H7 (cell line): Measurements from ENCODE around the gene CEP170B. TPM values are rescaled to one million over a fixed set of nuclear protein-coding genes. Genes with fewer than 3 reads are reported as not detected.
A peak's percentile ranks its signal among the peaks of the same experiment; 100 is the strongest.
"Not testable (repeated sequence)": the region's sequence is repeated elsewhere in the genome, so short reads cannot be mapped to it uniquely, and the experiment has no call there.

Experiments
- DNase-seq: peaks from one replicate; pipeline ENCODE4 v3.0.0; 2012
- H3K27me3 ChIP-seq: 2 replicates; pipeline ENCODE4 v1.6.0; 2011; ENCODE audit warnings: mild to moderate bottlenecking, low read length; ENCODE audit not compliant: control insufficient read depth, insufficient read depth
- H3K36me3 ChIP-seq: replicated peaks from 2 replicates; pipeline ENCODE4 v1.5.1; 2011; ENCODE audit warnings: low read length; ENCODE audit not compliant: control insufficient read depth, insufficient read depth
- H3K4me3 ChIP-seq: 2 replicates; pipeline ENCODE4 v1.5.1; 2011; ENCODE audit warnings: low read depth, mild to moderate bottlenecking, control low read depth, low read length, moderate library complexity; ENCODE audit not compliant: insufficient read depth
- total RNA-seq: library from RNA; depleted of rRNA; stranded (reverse); fragments of >200 nt; shearing (Covaris generic); gene quantifications from 2 replicates; pipeline ENCODE4 v1.2.3, GENCODE V29; 2014

CEP170B gene
- total RNA-seq, 1 experiment from 2014 or later, result 20.8 TPM

DNA sequence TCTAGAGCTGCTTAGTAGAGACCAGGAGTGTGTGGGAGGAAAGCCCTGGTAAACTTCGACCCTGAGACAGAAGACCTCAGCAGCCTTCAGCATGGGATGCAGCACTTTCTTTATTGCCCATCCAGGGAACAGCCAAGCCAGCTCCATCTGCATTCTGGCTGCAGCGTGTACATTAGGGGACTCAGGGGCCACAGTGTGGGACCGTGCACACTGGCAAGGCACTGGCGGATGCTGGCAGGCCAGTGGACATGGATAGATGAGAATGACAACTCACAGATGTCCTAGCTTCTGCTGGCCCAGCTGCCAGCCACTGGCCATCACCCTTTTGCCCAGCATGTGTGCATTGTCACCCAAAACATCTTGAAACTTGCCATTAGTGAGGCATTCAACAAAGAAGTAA, 72.1 kb downstream of the CEP170B start:
- no peaks in the 10 kb centered on the region for H3K36me3 ChIP-seq
- H3K4me3 ChIP-seq, result no peak overlapping the region
- no peak for DNase-seq
- H3K27me3 ChIP-seq, result peaks cover 25% of the 10 kb centered on the region

GRCh38 chr14:104937694-104938365, 72.8 kb downstream of the CEP170B start:
- H3K36me3 ChIP-seq, result no peaks in the 10 kb centered on the region
- H3K27me3 ChIP-seq, result peaks cover 19% of the 10 kb centered on the region
- DNase-seq, result no peak
- no peak overlapping the region for H3K4me3 ChIP-seq

DNA sequence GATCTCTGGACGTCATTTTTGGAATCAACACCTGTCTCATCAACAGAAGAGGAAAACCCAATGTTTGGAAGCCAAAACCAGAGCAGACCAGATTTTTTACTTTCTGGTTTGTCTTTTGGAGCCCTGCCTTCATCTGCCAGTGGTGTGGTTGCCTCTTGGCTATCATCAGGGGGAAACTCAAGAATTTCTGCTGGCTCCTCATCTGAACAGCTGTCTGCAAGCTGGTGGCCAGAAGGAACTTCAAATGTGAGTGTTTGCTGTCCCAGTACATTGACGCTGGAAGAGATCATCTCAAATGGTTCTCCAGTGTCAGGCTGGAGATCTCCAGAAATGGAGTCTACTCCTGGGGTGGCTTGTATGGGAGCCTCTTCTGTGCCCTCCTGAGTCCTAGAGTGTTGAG, 73.4 kb downstream of the CEP170B start:
- Histone ChIP-seq H3K36me3 (no peaks in the 10 kb centered on the region), H3K27me3 (peaks cover 14% of the 10 kb centered on the region), H3K4me3 (no peak overlapping the region)
- DNase-seq, result no peak

GRCh38 chr14:104938960-104939359, 73.9 kb downstream of the CEP170B start:
- H3K27me3 ChIP-seq, result peaks cover 13% of the 10 kb centered on the region
- no peak for DNase-seq
- H3K36me3 ChIP-seq, result no peaks in the 10 kb centered on the region
- no peak overlapping the region for H3K4me3 ChIP-seq

- no peak for DNase-seq
- peaks cover 4% of the 10 kb centered on the region for H3K27me3 ChIP-seq
Measured at GRCh38 chr14:104939666-104940410, 74.8 kb downstream of the CEP170B start.

GRCh38 chr14:104940526-104941150, 75.6 kb downstream of the CEP170B start:
- H3K27me3 ChIP-seq, result no peaks in the 10 kb centered on the region; the same call in 1 of the 2 replicates
- H3K4me3 ChIP-seq, result no peak overlapping the region
- H3K36me3 ChIP-seq, result no peaks in the 10 kb centered on the region
- DNase-seq, result peak; percentile 78

More at GRCh38 chr14:104939666-104940410, 74.8 kb downstream of the CEP170B start:
- Histone ChIP-seq H3K36me3 (no peaks in the 10 kb centered on the region), H3K4me3 (no peak overlapping the region)

GRCh38 chr14:104941508-104942365, 76.7 kb downstream of the CEP170B start:
- Histone ChIP-seq H3K4me3 (no peak overlapping the region), H3K27me3 (no peaks in the 10 kb centered on the region; the same call in 1 of the 2 replicates), H3K36me3 (no peaks in the 10 kb centered on the region)
- no peak for DNase-seq

DNA sequence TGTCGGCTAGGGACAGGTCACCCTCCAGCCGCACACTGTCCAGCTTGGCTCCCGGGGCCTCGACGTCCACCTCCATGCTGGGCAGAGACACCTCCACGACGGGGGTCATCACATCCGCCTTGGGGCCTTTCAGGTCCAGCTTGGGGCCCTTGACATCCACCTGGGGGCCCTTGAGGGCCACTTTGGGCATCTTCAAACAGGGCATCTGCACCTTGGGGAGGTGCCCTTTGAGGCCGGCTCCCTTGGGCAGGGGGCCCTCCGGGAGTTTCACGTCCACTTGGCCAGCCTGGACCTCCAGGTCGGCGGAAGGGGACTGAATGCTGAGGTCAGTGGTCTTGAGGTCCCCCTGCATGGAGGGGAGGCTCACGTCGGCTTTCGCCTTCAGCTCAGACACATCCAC, 77.5 kb downstream of the CEP170B start:
- DNase-seq, result no peak
- H3K36me3 ChIP-seq, result no peaks in the 10 kb centered on the region
- H3K4me3 ChIP-seq, result no peak overlapping the region
- no peaks in the 10 kb centered on the region; the same call in 1 of the 2 replicates for H3K27me3 ChIP-seq

DNA sequence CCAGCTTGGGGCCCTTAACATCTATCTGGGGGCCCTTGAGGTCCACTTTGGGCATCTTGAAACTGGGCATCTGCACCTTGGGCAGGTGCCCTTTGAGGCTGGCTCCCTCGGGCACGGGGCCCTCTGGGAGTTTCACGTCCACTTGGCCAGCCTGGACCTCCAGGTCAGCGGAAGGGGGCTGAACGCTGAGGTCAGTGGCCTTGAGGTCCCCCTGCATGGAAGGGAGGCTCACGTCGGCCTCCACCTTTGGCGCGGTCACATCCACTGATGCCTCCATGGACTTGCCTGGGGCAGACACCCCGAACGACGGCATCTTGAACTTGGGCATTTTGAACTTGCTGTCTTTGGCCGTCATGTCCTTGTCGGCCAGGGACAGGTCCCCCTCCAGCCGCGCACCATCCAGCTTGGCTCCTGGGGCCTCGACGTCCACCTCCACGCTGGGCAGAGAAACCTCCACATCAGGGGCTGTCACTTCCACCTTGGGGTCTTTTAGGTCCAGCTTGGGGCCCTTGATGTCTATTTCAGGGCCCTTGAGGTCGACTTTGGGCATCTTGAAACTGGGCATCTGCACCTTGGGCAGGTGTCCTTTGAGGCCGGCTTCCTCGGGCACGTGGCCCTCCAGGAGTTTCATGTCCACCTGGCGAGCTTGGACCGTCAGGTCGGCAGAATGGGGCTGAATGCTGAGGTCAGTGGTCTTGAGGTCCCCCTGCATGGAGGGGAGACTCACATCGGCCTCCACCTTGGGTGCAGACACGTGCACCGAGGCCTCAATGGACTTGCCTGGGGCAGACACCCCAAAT, 78.3 kb downstream of the CEP170B start:
- DNase-seq, H3K36me3 ChIP-seq: not testable (repeated sequence)

DNA sequence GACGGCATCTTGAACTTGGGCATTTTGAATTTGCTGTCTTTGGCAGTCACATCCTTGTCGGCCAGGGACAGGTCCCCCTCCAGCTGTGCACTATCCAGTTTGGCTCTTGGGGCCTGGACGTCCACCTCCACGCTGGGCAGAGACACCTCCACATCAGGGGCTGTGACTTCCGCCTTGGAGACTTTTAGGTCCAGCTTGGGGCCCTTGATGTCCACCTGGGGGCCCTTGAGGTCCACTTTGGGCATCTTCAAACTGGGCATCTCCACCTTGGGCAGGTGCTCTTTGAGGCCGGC, 78.9 kb downstream of the CEP170B start:
- H3K27me3 ChIP-seq, H3K36me3 ChIP-seq, DNase-seq, H3K4me3 ChIP-seq: not testable (repeated sequence)

More for the DNA sequence above, 78.3 kb downstream of the CEP170B start:
- H3K27me3 ChIP-seq, H3K4me3 ChIP-seq: not testable (repeated sequence)

DNA sequence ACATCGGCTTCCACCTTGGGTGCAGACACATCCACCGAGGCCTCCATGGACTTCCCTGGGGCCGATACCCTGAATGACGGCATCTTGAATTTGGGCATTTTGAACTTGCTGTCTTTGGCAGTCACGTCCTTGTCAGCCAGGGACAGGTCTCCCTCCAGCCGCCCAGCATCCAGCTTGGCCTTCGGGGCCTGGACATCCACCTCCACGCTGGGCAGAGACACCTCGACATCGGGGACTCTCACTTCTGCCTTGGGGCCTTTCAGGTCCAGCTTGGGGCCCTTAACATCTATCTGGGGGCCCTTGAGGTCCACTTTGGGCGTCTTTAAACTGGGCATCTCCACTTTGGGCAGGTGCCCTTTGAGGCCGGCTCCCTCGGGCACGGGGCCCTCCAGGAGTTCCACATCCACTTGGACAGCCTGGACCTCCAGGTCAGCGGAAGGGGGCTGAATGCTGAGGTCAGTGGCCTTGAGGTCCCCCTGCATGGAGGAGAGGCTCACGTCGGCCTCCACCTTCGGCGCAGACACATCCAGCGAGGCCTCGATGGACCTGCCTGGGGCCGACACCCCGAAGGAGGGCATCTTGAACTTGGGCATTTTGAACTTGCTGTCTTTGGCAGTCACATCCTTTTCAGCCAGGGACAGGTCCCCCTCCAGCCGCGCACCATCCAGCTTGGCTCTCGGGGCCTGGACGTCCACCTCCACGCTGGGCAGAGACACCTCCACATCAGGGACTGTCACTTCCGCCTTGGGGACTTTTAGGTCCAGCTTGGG, 79.6 kb downstream of the CEP170B start:
- H3K36me3 ChIP-seq, H3K4me3 ChIP-seq, H3K27me3 ChIP-seq, DNase-seq: not testable (repeated sequence)

DNA sequence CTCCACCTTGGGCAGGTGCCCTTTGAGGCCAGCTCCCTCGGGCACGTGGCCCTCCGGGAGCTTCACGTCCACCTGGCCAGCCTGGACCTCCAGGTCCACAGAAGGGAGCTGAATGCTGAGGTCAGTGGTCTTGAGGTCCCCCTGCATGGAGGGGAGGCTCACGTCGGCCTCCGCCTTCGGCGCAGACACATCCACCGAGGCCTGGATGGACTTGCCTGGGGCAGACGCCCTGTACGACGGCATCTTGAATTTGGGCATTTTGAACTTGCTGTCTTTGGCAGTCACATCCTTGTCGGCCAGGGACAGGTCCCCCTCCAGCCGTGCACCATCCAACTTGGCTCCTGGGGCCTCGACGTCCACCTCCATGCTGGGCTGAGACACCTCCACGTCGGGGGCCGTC, 80.2 kb downstream of the CEP170B start:
- DNase-seq, H3K27me3 ChIP-seq, H3K36me3 ChIP-seq, H3K4me3 ChIP-seq: not testable (repeated sequence)
